ENCODE data around the gene PPARG.
"Not testable (repeated sequence)": the region's sequence is repeated elsewhere in the genome, so short reads cannot be mapped to it uniquely, and the experiment has no call there.

The PPARG gene

DNA sequence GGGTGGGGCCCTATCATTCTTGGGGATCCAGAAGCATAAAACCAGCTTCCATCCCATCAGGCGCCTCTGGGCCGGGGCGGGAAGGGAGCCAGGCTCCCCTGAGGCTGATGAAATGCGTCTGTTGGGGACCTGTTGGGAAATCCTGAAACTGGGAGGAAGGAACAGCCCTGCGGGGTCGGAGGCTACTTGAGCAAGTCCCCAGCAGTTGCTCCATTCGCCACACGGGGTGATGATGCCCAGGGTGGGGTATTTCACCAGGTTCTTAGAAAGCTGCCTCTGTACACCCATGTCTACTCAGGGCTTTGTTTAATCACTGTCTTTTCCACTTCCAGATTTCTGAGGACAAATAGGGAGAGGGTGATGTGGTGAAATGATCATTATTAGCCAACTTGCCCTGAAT, 170.0 kb downstream of the PPARG start:
- no peak for DNase-seq (ENCODE audit: low read depth in 3 of 3)

- no peak for DNase-seq (ENCODE audit: low read depth in 3 of 3)
These were observed 171.3 kb downstream of the PPARG start for GRCh38 chr3:12460127-12460526.

DNA sequence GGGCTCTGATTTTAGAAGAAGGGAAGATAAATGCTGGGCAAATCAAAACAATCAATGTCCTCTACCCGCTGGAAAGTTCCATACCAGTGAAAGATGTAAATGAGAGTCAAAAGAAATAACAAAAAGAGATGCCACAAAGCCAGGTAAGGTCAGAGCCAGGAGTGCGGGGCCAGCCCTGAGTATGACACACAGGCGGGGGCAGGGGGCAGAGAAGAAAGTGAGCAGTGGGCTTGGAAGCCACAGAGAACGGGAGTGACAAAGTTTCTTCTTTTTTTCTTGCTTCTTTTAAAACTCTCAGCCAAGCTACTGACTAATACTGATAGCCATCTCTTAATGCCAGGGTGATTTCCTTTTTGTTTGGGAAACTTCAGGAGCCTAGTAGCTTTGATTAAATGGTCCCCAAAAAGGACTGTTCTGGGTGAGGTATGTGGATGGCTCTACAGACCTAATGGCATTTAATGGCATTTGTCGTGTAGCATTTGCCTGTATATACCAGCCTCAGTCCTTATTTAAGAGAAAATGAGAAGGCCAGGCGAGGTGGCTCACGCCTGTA, 172.3 kb downstream of the PPARG start:
- DNase-seq (ENCODE audit: low read depth in 3 of 3), result no peak

DNA sequence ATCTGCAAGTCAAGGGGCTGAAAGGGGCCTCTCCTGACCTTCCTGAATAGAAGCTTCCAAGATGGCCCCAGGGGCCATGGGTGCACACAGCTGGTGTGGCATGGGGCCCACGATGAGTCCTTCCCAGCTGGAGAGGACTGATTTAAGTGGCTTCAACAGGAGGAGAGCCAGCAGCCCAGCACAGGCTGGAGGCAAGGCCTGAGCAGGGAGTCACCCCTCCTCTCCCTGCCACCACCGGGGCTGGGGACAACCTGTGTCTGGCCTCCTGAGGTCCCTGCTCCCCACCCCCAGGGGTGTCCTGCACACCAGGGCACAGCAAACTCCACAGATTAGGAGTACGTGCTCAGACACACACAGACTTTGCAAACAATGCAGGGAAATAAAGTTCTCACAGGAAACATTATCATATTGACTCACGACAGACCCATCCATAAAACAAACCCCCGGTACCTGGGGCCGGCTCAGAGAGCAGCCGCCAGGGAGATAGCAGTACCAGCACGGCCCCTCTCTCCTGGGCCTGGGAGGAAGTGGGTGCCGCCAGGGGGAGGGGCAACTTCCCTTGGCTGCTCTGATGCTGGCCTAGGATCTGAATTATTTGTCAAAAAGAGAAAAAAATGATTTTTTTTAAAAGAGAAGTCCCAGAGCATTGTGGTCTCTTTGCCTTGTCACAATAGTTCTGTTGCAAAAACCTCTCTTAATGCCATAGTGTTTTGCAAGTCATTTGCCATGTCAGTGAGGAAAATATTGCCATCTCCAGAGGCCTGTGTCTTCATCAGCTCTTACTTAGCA, 173.5 kb downstream of the PPARG start:
- DNase-seq (ENCODE audit: low read depth in 3 of 3), result no peak

DNA sequence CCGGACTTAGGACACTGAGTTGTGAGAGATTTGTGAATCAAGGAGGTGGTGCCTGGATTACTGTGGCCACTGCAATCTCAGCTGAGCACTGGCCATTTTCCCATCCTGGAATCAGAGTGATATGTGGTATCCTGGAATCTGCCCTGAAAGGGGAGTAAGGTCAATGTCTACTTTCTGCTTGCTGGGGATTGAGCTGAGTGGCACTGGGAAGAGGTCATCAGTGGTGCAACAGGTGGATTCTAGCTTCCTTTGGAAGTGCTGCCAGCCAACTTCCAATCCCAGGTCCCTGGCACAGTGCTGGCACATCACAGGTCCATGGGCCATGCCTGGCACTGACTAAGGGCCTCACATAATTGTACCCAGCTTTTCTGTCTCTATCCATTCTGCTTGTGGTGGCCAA, 174.8 kb downstream of the PPARG start:
- no peak for DNase-seq (ENCODE audit: low read depth in 3 of 3)

GRCh38 chr3:12464181-12464580, 175.3 kb downstream of the PPARG start:
- no peak for DNase-seq (ENCODE audit: low read depth in 3 of 3)

DNA sequence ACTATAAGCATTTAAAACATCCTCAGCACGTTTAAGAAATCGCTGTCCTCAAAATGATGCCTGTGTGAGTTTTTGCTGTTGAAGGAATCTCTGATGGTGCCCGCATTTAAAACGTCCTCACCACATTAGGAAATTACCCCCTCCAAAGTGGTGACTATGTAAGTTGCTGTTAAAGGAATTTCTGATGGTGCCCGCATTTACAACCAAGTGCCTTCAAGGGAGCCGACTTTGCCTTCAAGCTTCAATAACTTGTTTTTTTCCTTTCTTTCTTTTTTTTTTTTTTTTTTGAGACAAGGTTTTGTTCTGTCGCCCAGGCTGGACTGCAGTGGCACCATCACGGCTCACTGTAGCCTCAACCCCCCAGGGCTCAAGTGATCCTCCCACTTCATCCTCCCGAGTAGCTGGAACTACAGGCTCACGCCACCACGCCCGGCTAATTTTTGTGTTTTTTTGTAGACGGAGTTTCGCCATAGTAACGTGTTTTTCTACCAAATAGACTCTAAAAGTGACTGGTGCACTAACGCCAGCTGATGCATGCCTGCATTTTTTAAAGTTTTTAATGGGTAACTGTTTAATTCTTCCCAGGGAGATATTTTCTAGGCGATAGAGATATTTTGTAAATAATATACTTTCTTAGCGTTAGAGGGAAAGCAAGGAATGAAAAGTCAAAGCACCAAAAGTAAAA, 176.4 kb downstream of the PPARG start:
- no peak for DNase-seq (ENCODE audit: low read depth in 3 of 3)

DNA sequence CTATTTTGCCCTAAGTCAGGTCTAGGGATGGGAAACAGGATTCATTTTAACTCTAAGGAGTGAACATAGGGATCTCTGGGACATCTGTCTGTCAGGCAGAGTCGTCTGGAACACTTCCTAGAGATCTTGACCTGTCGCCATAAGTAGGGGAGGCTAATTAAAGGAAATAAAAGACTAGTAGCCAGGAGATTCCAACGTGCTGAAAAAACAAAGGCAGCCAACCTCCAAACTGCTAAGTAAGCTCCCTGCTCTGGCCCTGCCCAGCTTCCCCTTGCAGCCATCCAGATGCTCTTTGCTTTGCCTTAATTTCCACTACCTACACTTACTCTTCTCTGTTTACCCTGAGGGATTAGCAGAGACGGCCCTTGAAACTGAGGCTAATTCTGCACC, 177.0 kb downstream of the PPARG start:
- DNase-seq (ENCODE audit: low read depth in 3 of 3), result no peak

GRCh38 chr3:12467746-12468145, 178.9 kb downstream of the PPARG start:
- no peak for DNase-seq (ENCODE audit: low read depth in 3 of 3)

GRCh38 chr3:12468276-12468675, 179.4 kb downstream of the PPARG start:
- DNase-seq (ENCODE audit: low read depth in 3 of 3), result no peak

DNA sequence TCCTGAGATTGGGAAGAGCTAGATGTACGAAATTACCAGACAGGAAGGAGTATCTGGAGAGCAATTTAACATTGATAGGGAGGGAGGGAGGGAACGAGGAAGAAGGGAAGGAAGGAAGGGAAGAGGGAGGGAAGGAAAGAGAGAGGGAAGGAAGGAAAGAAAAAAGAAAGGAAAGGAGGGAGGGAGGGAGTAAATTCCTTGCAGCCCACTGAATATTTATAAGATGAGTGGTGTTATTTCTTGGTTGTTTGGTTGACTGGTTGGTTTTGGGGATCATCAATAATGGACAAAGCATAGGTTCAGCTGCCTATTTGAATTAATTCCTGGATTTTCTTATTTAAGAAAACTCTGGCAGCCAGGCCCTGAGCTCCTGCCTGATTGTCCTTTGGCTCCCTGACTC, 179.9 kb downstream of the PPARG start:
- DNase-seq (ENCODE audit: low read depth in 3 of 3), result no peak

GRCh38 chr3:12469222-12469621, 180.4 kb downstream of the PPARG start:
- not testable (repeated sequence) for DNase-seq (ENCODE audit: low read depth in 3 of 3)

- no peak for DNase-seq (ENCODE audit: low read depth in 3 of 3)
These were observed 181.2 kb downstream of the PPARG start for GRCh38 chr3:12470111-12470510.

DNA sequence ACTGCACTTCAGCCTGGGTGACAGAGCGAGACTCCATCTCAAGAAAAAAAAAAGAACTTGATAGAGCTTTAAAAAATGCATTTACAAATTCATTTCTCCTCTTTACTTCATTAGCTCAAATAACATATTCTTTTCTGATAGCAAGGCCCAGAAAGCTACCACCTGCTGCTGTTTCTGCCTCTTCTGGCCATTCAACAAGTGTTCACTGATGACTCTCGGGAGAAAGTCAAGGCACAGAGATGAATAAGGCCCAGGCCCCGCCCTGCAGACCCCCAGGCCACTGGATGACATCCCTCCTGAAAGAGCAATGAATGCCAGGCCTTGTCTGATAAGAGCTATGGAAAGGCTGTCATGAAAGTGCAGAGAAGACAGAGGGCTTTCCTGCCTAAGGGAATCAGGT, 181.8 kb downstream of the PPARG start:
- DNase-seq (ENCODE audit: low read depth in 3 of 3), result no peak

DNA sequence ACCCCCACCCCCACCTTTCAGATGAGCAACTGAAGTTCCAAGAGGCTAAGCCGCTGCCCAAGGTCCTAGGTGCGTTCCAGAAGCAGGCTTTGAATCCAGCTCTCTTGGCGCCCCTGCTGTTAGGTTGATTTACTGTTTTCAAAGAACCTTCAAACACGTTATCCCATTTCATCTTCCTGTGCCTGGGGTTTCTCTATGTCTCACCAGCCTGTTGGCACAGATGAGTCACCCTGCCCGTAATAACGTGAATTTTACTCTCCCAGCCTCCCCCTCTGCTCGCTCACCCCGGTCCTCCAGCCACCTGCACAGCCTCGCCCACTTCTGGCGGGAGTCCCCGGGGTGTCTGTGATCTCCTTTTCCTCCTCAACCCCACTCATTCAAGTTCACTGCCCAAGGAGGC, 182.4 kb downstream of the PPARG start:
- peak; percentile 50 to 66 (median 61) for DNase-seq (ENCODE audit: low read depth in 3 of 3)

DNA sequence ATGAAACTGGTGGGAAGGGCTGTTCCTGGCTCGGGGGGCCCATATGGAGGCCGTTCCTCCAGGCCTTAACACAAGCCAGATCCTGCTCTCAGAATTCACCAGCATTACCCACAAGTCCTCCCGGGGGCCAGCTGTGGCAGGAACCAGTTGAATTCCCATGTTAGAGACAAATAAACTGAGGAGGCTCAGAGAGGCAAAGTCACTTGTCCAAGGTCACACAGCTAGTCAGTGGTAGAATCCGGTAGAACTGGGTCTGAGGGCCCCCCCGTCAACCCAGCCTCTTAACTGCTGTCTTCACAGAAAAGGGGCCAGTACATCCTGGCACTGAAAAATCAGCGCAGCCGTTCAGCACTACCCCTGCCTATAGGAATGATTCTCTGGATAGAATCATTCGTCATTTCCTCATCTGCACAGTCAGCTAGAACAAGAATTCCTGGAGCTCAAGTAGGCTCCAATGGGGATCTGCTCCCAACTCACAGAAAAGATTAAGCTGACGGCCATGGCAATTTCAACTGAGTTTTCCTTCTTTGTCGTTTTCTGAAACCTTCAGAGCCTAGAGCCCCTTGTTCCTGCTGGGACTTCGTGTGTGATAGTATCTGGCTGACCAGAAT, 183.2 kb downstream of the PPARG start:
- no peak for DNase-seq (ENCODE audit: low read depth in 3 of 3)

GRCh38 chr3:12472796-12473195, 183.9 kb downstream of the PPARG start:
- no peak for DNase-seq (ENCODE audit: low read depth in 3 of 3)

GRCh38 chr3:12473511-12473910, 184.6 kb downstream of the PPARG start:
- no peak for DNase-seq (ENCODE audit: low read depth in 3 of 3)

DNA sequence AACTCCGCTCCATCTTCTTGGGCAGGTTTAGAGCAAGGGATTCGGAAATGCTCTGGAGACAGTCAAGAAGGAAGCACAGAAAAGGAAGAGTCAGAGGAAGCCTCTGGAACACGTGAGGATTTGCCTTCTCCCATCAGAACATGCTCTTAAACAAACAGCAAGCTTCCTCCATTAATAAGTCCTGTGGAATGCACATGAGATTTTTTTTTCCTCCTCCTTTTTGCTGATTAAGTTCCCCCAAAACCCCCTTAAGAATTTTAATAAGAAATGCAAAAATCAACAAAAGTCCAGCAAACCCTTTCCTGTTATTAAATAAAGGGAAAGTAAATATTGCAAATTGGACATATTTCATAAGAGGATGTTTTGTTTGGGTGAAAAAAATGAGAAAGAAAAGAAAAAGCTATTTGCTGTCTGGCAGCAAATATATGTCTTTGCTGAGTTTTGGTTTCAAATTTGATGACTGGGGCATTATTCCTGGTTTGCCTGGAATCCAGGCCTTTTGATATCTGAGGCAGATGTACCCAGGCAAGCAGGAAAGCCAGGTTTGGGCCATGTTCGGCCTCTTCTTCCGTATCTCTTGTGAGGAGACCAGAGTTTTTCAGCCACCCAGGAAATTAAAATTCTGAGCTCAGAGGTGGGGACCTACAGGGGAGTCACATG, 187.5 kb downstream of the PPARG start:
- DNase-seq (ENCODE audit: low read depth in 3 of 3), result no peak

- no peak for DNase-seq (ENCODE audit: low read depth in 3 of 3)
These were observed 188.4 kb downstream of the PPARG start for GRCh38 chr3:12477256-12477655.

DNA sequence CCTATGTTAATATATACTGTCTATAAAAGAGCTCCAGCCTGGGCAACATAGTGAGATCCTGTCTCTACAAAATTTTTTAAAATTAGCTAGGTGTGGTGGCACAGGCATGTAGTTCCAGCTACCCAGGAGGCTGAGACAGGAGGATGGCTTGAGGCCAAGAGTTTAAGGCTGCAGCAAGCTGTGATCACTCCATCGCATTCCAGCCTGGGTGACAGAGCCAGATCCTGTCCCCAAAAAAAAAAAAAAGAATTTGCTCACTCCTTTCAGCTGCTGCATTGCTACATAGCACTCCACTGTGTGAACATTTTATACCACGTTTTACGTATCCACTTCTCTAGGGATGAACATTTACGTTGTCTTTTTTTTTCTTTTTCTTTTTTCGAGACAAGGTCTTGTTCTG, 189.5 kb downstream of the PPARG start:
- DNase-seq (ENCODE audit: low read depth in 3 of 3), result no peak

GRCh38 chr3:12479198-12479597, 190.3 kb downstream of the PPARG start:
- not testable (repeated sequence) for DNase-seq (ENCODE audit: low read depth in 3 of 3)
